Stomach (tissue), 19 donors: ENCODE measurements around the gene KIRREL1. TPM values are rescaled to one million over a fixed set of nuclear protein-coding genes. Genes with fewer than 3 reads are reported as not detected.

Experiments
- DNase-seq, 2 donors: peaks; one replicate each; pipeline versions ENCODE4 v3.0.0 to v3.0.0-alpha.2; 2013 to 2019
- H3K27ac ChIP-seq, 5 donors: fragments of 200-600 bp in 4 of 5; sonication (generic) in 4 of 5; one replicate each; pipeline ENCODE4 v1.5.1; 2013 to 2019; ENCODE audit warnings: mild to moderate bottlenecking in 1 of 5, moderate library complexity in 1 of 5
- H3K27me3 ChIP-seq, 3 donors: fragments of 200-600 bp; sonication (generic); one replicate each; pipeline ENCODE4 v1.5.1; 2017 to 2019; ENCODE audit warnings: mixed run types in 1 of 3
- H3K36me3 ChIP-seq, 4 donors: fragments of 200-600 bp; sonication (generic); 1 replicate in 3 of 4; 2 replicates in 1 of 4; pipeline ENCODE4 v1.5.1; 2016 to 2019
- H3K4me1 ChIP-seq, 4 donors: fragments of 200-600 bp; sonication (generic); one replicate each; pipeline ENCODE4 v1.5.1; 2016 to 2019
- H3K4me3 ChIP-seq, 4 donors: fragments of 200-600 bp; sonication (generic) in 3 of 4; one replicate each; pipeline ENCODE4 v1.5.1; 2016 to 2019; ENCODE audit warnings: mild to moderate bottlenecking in 1 of 4
- H3K9me3 ChIP-seq, 4 donors: fragments of 200-600 bp; sonication (generic); one replicate each; pipeline ENCODE4 v1.5.1; 2016 to 2019
- EP300 ChIP-seq: sonication (generic); formaldehyde crosslinking; IDR thresholded peaks from one replicate; pipeline ENCODE4 v1.6.1; 2017; ENCODE audit warnings: antibody characterized with exemption
- POLR2A ChIP-seq, 4 donors: fragments of 450-650 bp; IDR thresholded peaks; one replicate each; pipeline ENCODE4 v1.6.1; 2016; ENCODE audit warnings: antibody characterized with exemption in 4 of 4, control low read depth in 2 of 4, mild to moderate bottlenecking in 1 of 4, moderate library complexity in 1 of 4
- POLR2AphosphoS5 ChIP-seq, 3 donors: sonication (generic); formaldehyde crosslinking; IDR thresholded peaks; one replicate each; pipeline ENCODE4 v1.6.1; 2016; ENCODE audit warnings: antibody characterized with exemption in 3 of 3
- WGBS, 5 donors: extraction: QIAGEN DNeasy Blood & Tissue Kit in 3 of 5; methylation state at CpG; one replicate each; pipeline versions ENCODE4 v1.1.5 to v1.1.7; 2013 to 2018; 5-methylcytosine and 5-hydroxymethylcytosine counted together
- intact Hi-C: fragments of 100-400 bp; cut with DNase I; formaldehyde crosslinking; loops from one replicate; pipeline ENCODE4 v1.15.1; 2023; ENCODE audit warnings: low total_unique reads
- long read RNA-seq, 10 donors: transcript quantifications; one replicate each; lab custom pipeline, GENCODE V29; 2026
- polyA plus RNA-seq, 3 donors: library from polyadenylated mRNA; stranded (reverse); fragments of 200-250 nt; gene quantifications; one replicate each; pipeline ENCODE4 v1.2.3, GENCODE V29; 2013
- total RNA-seq, 5 donors: library from RNA; depleted of rRNA; stranded (reverse); fragments of >200 nt; gene quantifications; one replicate each; pipeline versions ENCODE4 v1.1.0 to v1.2.3, GENCODE V29; 2014 to 2016
- TF ChIP-seq, protein P1 (sequence below), 7 experiments: fragments of 450-650 bp in 4 of 7; fragments of 200-600 bp in 3 of 7; sonication (generic) in 3 of 7; IDR thresholded peaks; one replicate each; pipeline ENCODE4 v1.5.1; 2016 to 2019; ENCODE audit warnings: antibody characterized with exemption in 7 of 7, control low read depth in 2 of 7, mild to moderate bottlenecking in 1 of 7
- donor health status: healthy with polysubstance abuse.
- donor health status: Bipolar disorder and iron deficiency.
- donor health status: healthy.

The KIRREL1 gene
- total RNA-seq (10 to 100 TPM in 3 of 5 donors, 1 to 10 TPM in 2; 3.2 to 27.9 (median 10.7) TPM), polyA plus RNA-seq (1 to 10 TPM; 2.8 to 4.3 (median 4.0) TPM)
- long read RNA-seq, donor 1, partial matches to known transcripts = 5 of 5 reads
- long read RNA-seq, donor 1, other reads (novel, unspliced or antisense) = 0 of 5 reads
- long read RNA-seq, donor 2, partial matches to known transcripts = 12 of 13 reads
- long read RNA-seq, donor 2, other reads (novel, unspliced or antisense) = 0 of 13 reads
- long read RNA-seq, donor 3 = 0 reads
- long read RNA-seq, donor 4 = 0 reads
- long read RNA-seq, donor 5, partial matches to known transcripts = 7 of 7 reads
- long read RNA-seq, donor 5, other reads (novel, unspliced or antisense) = 0 of 7 reads
- long read RNA-seq, donor 6 = 0 reads
- long read RNA-seq, donor 7, partial matches to known transcripts = 6 of 6 reads
- long read RNA-seq, donor 7, other reads (novel, unspliced or antisense) = 0 of 6 reads
- long read RNA-seq, donor 8, partial matches to known transcripts = 6 of 6 reads
- long read RNA-seq, donor 8, other reads (novel, unspliced or antisense) = 0 of 6 reads
- long read RNA-seq, donor 9, partial matches to known transcripts = 0 of 1 reads
- long read RNA-seq, donor 9, other reads (novel, unspliced or antisense) = 0 of 1 reads
- long read RNA-seq, donor 10 = 0 reads

DNA sequence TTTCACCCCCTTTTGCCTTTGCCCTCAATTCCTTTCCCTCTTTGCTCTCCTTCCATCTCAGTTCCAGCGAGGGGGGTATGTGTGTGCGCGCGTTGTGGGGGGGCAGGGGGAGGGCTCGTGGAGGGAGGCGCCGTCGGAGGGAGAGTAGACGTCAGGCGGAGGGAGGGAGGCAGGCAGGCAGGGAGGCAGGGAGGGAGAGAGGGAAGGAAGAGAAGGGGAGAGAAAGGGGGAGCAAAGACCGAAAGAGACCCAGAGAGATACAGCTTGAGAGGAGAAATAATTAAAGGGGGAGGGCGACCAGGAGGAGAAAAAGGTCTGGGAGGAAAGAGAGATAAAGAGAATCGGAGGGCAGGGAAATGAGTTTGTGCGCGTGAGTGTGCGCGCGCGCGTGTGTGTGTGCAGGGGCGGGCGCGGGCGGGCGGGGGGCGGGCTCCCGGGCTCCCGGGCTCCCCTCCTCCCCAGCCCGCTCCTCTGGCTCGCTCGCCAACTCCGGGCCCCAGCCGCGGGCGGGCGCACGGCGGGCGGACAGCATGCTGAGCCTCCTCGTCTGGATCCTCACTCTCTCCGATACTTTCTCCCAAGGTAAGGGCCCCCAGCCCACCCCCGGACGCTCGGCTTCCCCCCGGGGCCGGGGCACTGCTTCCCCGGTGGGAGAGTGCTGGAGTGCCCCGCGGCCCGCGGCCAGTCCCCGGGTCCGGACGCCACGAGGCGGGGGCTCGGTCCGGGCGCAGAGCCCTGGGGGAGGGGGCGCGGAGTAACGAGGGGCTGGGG, at the start of gene KIRREL1:
Gene KIRREL1 (plus strand): TSS at position 499 of the 771 bp plus-strand sequence. CDS start 32 bp downstream, at position 531.
- H3K27ac ChIP-seq = peak within 1 kb of the TSS; percentile 72 to 93 (median 89)
- H3K9me3 ChIP-seq = no peaks in the 10 kb centered on the region
- H3K36me3 ChIP-seq = no peaks in the 10 kb centered on the region
- peaks cover 11 to 49% (median 25%) of the 10 kb centered on the region in 4 donors for H3K4me1 ChIP-seq
- peak within 1 kb of the TSS; percentile 58 to 80 (median 74) for H3K4me3 ChIP-seq
- intact Hi-C loops = loop anchor here (10.0 kb wide), 1 partner anchor 121 kb away; no protein-coding TSS in a partner anchor
- peak; percentile 30 to 89 for DNase-seq
- WGBS, 5 donors = 1 to 2% (median 1%) methylated on average over 38 to 62 of the region's 62 CpGs
- peaks cover 0 to 52% (median 22%) of the 10 kb centered on the region in 3 donors for H3K27me3 ChIP-seq
- TF ChIP-seq EP300 = no peak
- peak in 1 of 3 donors; percentile 17 for TF ChIP-seq POLR2AphosphoS5 (IDR thresholded peaks at IDR 0.05)
- no peak for TF ChIP-seq POLR2A (IDR thresholded peaks at IDR 0.05)
- TF ChIP-seq, protein P1, sequence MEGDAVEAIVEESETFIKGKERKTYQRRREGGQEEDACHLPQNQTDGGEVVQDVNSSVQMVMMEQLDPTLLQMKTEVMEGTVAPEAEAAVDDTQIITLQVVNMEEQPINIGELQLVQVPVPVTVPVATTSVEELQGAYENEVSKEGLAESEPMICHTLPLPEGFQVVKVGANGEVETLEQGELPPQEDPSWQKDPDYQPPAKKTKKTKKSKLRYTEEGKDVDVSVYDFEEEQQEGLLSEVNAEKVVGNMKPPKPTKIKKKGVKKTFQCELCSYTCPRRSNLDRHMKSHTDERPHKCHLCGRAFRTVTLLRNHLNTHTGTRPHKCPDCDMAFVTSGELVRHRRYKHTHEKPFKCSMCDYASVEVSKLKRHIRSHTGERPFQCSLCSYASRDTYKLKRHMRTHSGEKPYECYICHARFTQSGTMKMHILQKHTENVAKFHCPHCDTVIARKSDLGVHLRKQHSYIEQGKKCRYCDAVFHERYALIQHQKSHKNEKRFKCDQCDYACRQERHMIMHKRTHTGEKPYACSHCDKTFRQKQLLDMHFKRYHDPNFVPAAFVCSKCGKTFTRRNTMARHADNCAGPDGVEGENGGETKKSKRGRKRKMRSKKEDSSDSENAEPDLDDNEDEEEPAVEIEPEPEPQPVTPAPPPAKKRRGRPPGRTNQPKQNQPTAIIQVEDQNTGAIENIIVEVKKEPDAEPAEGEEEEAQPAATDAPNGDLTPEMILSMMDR (IDR thresholded peaks at IDR 0.05) = no peak

DNA sequence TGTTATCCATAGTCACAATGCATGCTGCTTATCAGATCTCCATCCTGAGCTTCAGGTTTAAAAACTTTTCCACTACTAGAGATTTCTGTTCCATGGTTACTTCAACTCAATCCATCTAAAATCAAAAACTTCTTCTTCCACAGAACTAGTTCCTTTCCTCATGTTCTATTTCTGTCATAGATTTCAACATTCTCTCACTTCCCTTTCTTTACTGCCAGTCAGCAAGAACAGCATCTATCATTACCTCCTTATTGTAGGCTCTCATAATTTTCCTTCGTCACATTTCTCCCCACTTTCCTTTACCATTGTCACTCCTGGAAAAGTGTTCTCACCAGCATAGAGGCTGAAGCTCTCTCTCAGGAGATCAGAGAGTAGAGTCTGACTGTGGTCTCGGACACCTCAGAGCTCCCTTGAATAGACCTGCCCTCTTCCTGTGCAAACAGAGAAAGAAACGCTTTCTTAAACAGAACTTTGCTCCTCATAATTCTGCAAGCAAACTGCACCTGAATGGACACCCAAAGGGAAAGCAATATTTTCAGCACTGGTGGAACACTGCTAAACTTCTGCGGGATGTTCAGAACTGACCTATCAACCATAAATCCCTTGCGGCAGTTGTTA, 48.7 kb upstream of the KIRREL1 start:
- intact Hi-C loops = no loop called here
- no peak for TF ChIP-seq POLR2A (IDR thresholded peaks at IDR 0.05)
- no peak for TF ChIP-seq EP300
- TF ChIP-seq POLR2AphosphoS5 (IDR thresholded peaks at IDR 0.05) = no peak
- TF ChIP-seq, protein P1 (IDR thresholded peaks at IDR 0.05) = no peak
- H3K27ac ChIP-seq = no peak overlapping the region
- no peak for DNase-seq
- no peak overlapping the region for H3K4me3 ChIP-seq
- H3K36me3 ChIP-seq = no peaks in the 10 kb centered on the region
- no peaks in the 10 kb centered on the region for H3K4me1 ChIP-seq
- 57 to 73% (median 70%) methylated on average over 5 of the region's 5 CpGs for WGBS, 5 donors
- no peaks in the 10 kb centered on the region for H3K9me3 ChIP-seq
- peaks cover 0 to 7% (median 0%) of the 10 kb centered on the region in 3 donors for H3K27me3 ChIP-seq

DNA sequence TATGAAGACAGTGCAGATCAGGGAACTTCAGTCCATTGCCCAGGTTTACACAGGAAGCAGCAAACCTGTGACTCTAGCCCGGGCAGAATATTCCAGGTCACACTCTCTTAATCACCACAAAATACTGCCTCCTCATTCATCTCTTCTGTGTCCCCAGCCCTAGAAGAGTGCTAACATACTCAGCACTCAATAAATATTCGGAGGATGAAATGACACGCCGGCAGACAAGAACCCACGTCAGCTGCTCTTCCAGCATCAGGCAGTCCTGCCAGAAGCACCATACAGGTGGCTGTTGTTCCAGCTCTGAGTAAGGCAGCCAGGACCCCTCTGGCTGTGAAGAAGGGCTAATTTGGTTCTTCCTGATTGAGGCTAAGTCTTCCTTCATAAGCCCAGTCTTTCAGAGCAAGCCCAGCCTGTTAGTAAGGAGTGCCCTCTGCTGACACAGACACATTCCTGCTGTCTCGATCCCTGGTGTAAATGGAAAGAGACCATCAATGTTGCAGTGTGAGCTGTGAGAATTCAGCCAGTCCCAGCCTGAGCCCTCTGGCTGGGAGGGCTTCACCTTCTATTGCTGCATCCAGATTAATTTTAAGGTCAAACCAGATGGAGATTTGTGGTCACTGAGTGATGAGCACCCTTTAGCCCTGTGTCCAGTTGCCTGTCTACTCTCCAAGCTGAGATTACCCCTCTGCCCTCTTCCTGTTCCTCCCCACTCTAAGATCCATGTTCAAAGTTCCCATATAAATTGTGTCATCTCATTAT, 45.0 kb upstream of the KIRREL1 start:
- H3K9me3 ChIP-seq = no peaks in the 10 kb centered on the region
- peaks cover 0 to 22% (median 0%) of the 10 kb centered on the region in 3 donors for H3K27me3 ChIP-seq
- peaks cover 0 to 7% (median 3%) of the 10 kb centered on the region in 4 donors for H3K4me1 ChIP-seq
- H3K4me3 ChIP-seq = no peak overlapping the region
- H3K27ac ChIP-seq = no peak overlapping the region
- intact Hi-C loops = no loop called here
- 58 to 64% (median 59%) methylated on average over 6 of the region's 6 CpGs for WGBS, 5 donors
- TF ChIP-seq POLR2A (IDR thresholded peaks at IDR 0.05) = no peak
- no peak for TF ChIP-seq EP300
- TF ChIP-seq POLR2AphosphoS5 (IDR thresholded peaks at IDR 0.05) = no peak
- TF ChIP-seq, protein P1 (IDR thresholded peaks at IDR 0.05) = no peak
- H3K36me3 ChIP-seq = no peaks in the 10 kb centered on the region
- peak in 1 of 2 donors; percentile 71 for DNase-seq
